SK-N-SH treated with all-trans-retinoic acid at 6 μM for 48 hours (cell line): ENCODE data around the gene MC5R.

Source experiments
- ATAC-seq: fragments of 200-7000 bp; cut with Tn5 transposase; 3 replicates; pipeline ENCODE4 v1.9.1; 2020; ENCODE audit warnings: mild to moderate bottlenecking, moderate library complexity
- ARNTL ChIP-seq: fragments of 450-650 bp; formaldehyde crosslinking; IDR thresholded peaks from 2 replicates; pipeline ENCODE4 v1.5.0; 2020; ENCODE audit warnings: low read depth, mild to moderate bottlenecking, moderate library complexity, borderline replicate concordance
- BACH2 ChIP-seq: fragments of 250-450 bp; sonication (Bioruptor Pico); IDR thresholded peaks from 2 replicates; pipeline ENCODE4 v1.9.0; 2021; ENCODE audit warnings: mild to moderate bottlenecking, borderline replicate concordance
- CSDC2 ChIP-seq: fragments of 250-450 bp; sonication (Bioruptor Pico); IDR thresholded peaks from 2 replicates; pipeline ENCODE4 v1.5.0; 2020; ENCODE audit warnings: mild to moderate bottlenecking, moderate library complexity
- ESRRG ChIP-seq: fragments of 250-450 bp; sonication (Bioruptor Pico); IDR thresholded peaks from 2 replicates; pipeline ENCODE4 v1.6.1; 2021; ENCODE audit warnings: mild to moderate bottlenecking
- GLIS3 ChIP-seq: fragments of 250-450 bp; sonication (Bioruptor Pico); IDR thresholded peaks from 2 replicates; pipeline ENCODE4 v1.5.0; 2020; ENCODE audit warnings: mild to moderate bottlenecking, moderate library complexity
- ISL1 ChIP-seq: fragments of 250-450 bp; sonication (Bioruptor Pico); IDR thresholded peaks from 2 replicates; pipeline ENCODE4 v2.1.2; 2022; ENCODE audit warnings: mild to moderate bottlenecking, moderate library complexity
- OSR1 ChIP-seq: fragments of 250-450 bp; sonication (Bioruptor Pico); IDR thresholded peaks from 2 replicates; pipeline ENCODE4 v1.8.0; 2022; ENCODE audit warnings: moderate library complexity, mild to moderate bottlenecking, inconsistent platforms
- PPARA ChIP-seq: fragments of 250-450 bp; sonication (Bioruptor Pico); IDR thresholded peaks from 2 replicates; pipeline ENCODE4 v1.5.0; 2020; ENCODE audit warnings: mild to moderate bottlenecking, borderline replicate concordance
- RARB ChIP-seq: fragments of 250-450 bp; sonication (Bioruptor Pico); IDR thresholded peaks from 2 replicates; pipeline ENCODE4 v1.8.0; 2021; ENCODE audit warnings: mild to moderate bottlenecking, moderate library complexity
- ZC3H10 ChIP-seq: fragments of 250-450 bp; sonication (Bioruptor Pico); IDR thresholded peaks from 2 replicates; pipeline ENCODE4 v1.5.1; 2021; ENCODE audit warnings: mild to moderate bottlenecking, moderate library complexity
- ZFP3 ChIP-seq: fragments of 250-450 bp; sonication (Bioruptor Pico); IDR thresholded peaks from 2 replicates; pipeline ENCODE4 v1.5.0; 2020; ENCODE audit warnings: mild to moderate bottlenecking, moderate library complexity
- ZFP30 ChIP-seq: fragments of 450-650 bp; formaldehyde crosslinking; IDR thresholded peaks from 2 replicates; pipeline ENCODE4 v1.5.0; 2022; ENCODE audit warnings: mild to moderate bottlenecking, moderate library complexity
- ZNF565 ChIP-seq: fragments of 450-650 bp; formaldehyde crosslinking; conservative IDR thresholded peaks from 2 replicates; pipeline ENCODE4 v1.5.0; 2020; ENCODE audit warnings: low read depth, mild to moderate bottlenecking, moderate library complexity
- ZNF70 ChIP-seq: fragments of 450-650 bp; formaldehyde crosslinking; IDR thresholded peaks from 2 replicates; pipeline ENCODE4 v1.5.0; 2020; ENCODE audit warnings: mild to moderate bottlenecking, moderate library complexity
- TF ChIP-seq, protein P1 (sequence below): fragments of 250-450 bp; sonication (Bioruptor Pico); IDR thresholded peaks from 2 replicates; pipeline ENCODE4 v1.5.1; 2020; ENCODE audit warnings: low read depth, mild to moderate bottlenecking, moderate library complexity
- TF ChIP-seq, protein P2 (sequence below): fragments of 250-450 bp; sonication (Bioruptor Pico); IDR thresholded peaks from 2 replicates; pipeline ENCODE4 v1.8.0; 2021; ENCODE audit warnings: low read depth, mild to moderate bottlenecking, moderate library complexity, borderline replicate concordance
- TF ChIP-seq, protein P3 (sequence below): fragments of 250-450 bp; sonication (Bioruptor Pico); IDR thresholded peaks from 2 replicates; pipeline ENCODE4 v1.8.0; 2020; ENCODE audit warnings: mild to moderate bottlenecking, moderate library complexity, borderline replicate concordance
- TF ChIP-seq, protein P4 (sequence below): fragments of 250-450 bp; sonication (Bioruptor Pico); IDR thresholded peaks from 2 replicates; pipeline ENCODE4 v1.5.1; 2021; ENCODE audit warnings: mild to moderate bottlenecking, moderate library complexity
- TF ChIP-seq, protein P5 (sequence below): fragments of 250-450 bp; sonication (Bioruptor Pico); IDR thresholded peaks from 2 replicates; pipeline ENCODE4 v1.5.0; 2020; ENCODE audit warnings: mild to moderate bottlenecking, moderate library complexity

Gene MC5R

DNA sequence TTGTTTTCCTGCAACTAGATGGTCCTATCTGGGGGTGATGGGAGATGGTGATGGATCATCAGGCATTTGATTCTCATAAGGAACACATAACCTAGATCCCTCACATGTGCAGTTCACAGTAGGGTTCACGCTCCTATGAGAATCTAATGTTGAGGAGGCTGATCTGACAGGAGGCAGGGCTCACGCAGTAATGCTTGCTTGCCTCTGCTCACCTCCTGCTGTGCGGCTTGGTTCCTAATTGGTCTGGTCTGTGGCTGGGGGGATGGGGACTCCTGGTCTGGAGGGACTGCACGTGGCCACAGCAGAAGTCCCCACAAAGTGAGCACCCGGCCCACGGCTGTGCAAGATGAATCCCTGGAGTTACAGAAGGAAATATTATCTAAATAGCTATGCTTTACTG, 11.3 kb downstream of the MC5R start:
- TF ChIP-seq, protein P1, sequence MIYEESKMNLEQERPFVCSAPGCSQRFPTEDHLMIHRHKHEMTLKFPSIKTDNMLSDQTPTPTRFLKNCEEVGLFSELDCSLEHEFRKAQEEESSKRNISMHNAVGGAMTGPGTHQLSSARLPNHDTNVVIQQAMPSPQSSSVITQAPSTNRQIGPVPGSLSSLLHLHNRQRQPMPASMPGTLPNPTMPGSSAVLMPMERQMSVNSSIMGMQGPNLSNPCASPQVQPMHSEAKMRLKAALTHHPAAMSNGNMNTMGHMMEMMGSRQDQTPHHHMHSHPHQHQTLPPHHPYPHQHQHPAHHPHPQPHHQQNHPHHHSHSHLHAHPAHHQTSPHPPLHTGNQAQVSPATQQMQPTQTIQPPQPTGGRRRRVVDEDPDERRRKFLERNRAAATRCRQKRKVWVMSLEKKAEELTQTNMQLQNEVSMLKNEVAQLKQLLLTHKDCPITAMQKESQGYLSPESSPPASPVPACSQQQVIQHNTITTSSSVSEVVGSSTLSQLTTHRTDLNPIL (CRISPR knock-in tag) = no peak
- TF ChIP-seq ZNF565 (CRISPR knock-in tag) (no peak), ARNTL (no peak), ESRRG (CRISPR knock-in tag) (no peak), ZFP3 (CRISPR knock-in tag) (no peak), ZNF70 (CRISPR knock-in tag) (no peak), ZFP30 (CRISPR knock-in tag) (no peak), ZC3H10 (CRISPR knock-in tag) (no peak), GLIS3 (CRISPR knock-in tag) (no peak), PPARA (CRISPR knock-in tag) (no peak), CSDC2 (no peak)
- TF ChIP-seq, protein P2, sequence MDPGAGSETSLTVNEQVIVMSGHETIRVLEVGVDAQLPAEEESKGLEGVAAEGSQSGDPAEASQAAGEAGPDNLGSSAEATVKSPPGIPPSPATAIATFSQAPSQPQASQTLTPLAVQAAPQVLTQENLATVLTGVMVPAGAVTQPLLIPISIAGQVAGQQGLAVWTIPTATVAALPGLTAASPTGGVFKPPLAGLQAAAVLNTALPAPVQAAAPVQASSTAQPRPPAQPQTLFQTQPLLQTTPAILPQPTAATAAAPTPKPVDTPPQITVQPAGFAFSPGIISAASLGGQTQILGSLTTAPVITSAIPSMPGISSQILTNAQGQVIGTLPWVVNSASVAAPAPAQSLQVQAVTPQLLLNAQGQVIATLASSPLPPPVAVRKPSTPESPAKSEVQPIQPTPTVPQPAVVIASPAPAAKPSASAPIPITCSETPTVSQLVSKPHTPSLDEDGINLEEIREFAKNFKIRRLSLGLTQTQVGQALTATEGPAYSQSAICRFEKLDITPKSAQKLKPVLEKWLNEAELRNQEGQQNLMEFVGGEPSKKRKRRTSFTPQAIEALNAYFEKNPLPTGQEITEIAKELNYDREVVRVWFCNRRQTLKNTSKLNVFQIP (CRISPR knock-in tag) = no peak
- TF ChIP-seq, protein P3, sequence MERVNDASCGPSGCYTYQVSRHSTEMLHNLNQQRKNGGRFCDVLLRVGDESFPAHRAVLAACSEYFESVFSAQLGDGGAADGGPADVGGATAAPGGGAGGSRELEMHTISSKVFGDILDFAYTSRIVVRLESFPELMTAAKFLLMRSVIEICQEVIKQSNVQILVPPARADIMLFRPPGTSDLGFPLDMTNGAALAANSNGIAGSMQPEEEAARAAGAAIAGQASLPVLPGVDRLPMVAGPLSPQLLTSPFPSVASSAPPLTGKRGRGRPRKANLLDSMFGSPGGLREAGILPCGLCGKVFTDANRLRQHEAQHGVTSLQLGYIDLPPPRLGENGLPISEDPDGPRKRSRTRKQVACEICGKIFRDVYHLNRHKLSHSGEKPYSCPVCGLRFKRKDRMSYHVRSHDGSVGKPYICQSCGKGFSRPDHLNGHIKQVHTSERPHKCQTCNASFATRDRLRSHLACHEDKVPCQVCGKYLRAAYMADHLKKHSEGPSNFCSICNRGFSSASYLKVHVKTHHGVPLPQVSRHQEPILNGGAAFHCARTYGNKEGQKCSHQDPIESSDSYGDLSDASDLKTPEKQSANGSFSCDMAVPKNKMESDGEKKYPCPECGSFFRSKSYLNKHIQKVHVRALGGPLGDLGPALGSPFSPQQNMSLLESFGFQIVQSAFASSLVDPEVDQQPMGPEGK = no peak
- TF ChIP-seq, protein P4, sequence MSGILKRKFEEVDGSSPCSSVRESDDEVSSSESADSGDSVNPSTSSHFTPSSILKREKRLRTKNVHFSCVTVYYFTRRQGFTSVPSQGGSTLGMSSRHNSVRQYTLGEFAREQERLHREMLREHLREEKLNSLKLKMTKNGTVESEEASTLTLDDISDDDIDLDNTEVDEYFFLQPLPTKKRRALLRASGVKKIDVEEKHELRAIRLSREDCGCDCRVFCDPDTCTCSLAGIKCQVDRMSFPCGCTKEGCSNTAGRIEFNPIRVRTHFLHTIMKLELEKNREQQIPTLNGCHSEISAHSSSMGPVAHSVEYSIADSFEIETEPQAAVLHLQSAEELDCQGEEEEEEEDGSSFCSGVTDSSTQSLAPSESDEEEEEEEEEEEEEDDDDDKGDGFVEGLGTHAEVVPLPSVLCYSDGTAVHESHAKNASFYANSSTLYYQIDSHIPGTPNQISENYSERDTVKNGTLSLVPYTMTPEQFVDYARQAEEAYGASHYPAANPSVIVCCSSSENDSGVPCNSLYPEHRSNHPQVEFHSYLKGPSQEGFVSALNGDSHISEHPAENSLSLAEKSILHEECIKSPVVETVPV = no peak
- no peak for ATAC-seq

DNA sequence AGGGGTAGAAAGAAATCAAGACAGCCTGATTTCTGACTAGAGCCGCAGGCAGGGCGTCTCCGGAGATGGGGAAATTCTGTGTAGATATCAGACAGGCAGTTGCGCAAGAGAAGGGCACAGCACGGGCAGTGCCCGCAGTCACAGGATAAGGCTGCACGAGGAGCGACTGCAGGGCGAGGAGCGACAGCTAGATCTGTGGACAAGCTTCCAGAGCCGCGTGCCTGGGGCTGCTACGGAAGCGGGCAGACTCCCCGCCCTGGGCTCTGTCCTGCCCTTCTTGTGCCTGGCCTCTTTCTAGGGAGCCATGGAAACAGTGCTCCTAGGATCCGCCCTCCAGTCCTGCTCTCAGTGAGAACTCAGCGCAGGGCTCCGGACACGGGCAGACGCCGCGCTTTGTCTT, 12.6 kb downstream of the MC5R start:
- peak; percentile 51 for ATAC-seq
- TF ChIP-seq ZNF565 (CRISPR knock-in tag) (no peak), BACH2 (CRISPR knock-in tag) (no peak), ZFP30 (CRISPR knock-in tag) (no peak), RARB (CRISPR knock-in tag) (no peak), ISL1 (CRISPR knock-in tag) (no peak), OSR1 (CRISPR knock-in tag) (no peak), ARNTL (no peak), CSDC2 (no peak), ESRRG (CRISPR knock-in tag) (no peak), GLIS3 (CRISPR knock-in tag) (no peak)
- TF ChIP-seq, protein P5, sequence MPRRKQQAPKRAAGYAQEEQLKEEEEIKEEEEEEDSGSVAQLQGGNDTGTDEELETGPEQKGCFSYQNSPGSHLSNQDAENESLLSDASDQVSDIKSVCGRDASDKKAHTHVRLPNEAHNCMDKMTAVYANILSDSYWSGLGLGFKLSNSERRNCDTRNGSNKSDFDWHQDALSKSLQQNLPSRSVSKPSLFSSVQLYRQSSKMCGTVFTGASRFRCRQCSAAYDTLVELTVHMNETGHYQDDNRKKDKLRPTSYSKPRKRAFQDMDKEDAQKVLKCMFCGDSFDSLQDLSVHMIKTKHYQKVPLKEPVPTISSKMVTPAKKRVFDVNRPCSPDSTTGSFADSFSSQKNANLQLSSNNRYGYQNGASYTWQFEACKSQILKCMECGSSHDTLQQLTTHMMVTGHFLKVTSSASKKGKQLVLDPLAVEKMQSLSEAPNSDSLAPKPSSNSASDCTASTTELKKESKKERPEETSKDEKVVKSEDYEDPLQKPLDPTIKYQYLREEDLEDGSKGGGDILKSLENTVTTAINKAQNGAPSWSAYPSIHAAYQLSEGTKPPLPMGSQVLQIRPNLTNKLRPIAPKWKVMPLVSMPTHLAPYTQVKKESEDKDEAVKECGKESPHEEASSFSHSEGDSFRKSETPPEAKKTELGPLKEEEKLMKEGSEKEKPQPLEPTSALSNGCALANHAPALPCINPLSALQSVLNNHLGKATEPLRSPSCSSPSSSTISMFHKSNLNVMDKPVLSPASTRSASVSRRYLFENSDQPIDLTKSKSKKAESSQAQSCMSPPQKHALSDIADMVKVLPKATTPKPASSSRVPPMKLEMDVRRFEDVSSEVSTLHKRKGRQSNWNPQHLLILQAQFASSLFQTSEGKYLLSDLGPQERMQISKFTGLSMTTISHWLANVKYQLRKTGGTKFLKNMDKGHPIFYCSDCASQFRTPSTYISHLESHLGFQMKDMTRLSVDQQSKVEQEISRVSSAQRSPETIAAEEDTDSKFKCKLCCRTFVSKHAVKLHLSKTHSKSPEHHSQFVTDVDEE (CRISPR knock-in tag) = no peak
- TF ChIP-seq, protein P3 = no peak
- TF ChIP-seq, protein P1 (CRISPR knock-in tag) = no peak
